Spleen (tissue), 7 donors: ENCODE results near the gene DNAL4.

Source experiments
- CTCF ChIP-seq, 11 experiments: fragments of 200-600 bp in 7 of 11; fragments of 450-650 bp in 4 of 11; sonication (generic) in 4 of 11; IDR thresholded peaks in 8 of 11; conservative IDR thresholded peaks in 3 of 11; 1 replicate in 7 of 11; 2 replicates in 4 of 11; pipeline versions ENCODE4 v1.4.0 to v1.8.0; 2016 to 2021; ENCODE audit warnings: antibody characterized with exemption in 11 of 11, inconsistent platforms in 4 of 11, mild to moderate bottlenecking in 1 of 11
- POLR2A ChIP-seq, 3 donors: fragments of 450-650 bp; IDR thresholded peaks; one replicate each; pipeline ENCODE4 v1.5.1; 2017; ENCODE audit warnings: antibody characterized with exemption in 3 of 3, mild to moderate bottlenecking in 1 of 3
- donor health status: DM: no; HTN: no; CAD: no; lungs with moderate emphysema.
- donor health status: DM: no; HTN: no; CAD: no.
- donor health status: DM: no; HTN: no; CAD: no.

- TF ChIP-seq CTCF (IDR thresholded peaks at IDR 0.05 in 8 of 11, conservative IDR thresholded peaks at IDR 0.05 in 3 of 11) (no peak), POLR2A (IDR thresholded peaks at IDR 0.05) (no peak)
These were observed 43.5 kb upstream of the DNAL4 start for GRCh38 chr22:38837414-38837928.
